Activated CD8-positive, alpha-beta T cell treated with anti-CD3 and anti-CD28 coated beads for 36 hours (primary cell): ENCODE results near the gene FGFRL1. TPM values are rescaled to one million over a fixed set of nuclear protein-coding genes. Genes with fewer than 3 reads are reported as not detected.

ENCODE experiments used
- ATAC-seq: fragments of 200-7000 bp; cut with Tn5 transposase; one replicate; pipeline ENCODE4 v1.10.0; 2021; ENCODE audit warnings: mild to moderate bottlenecking, moderate library complexity
- CTCF ChIA-PET: fragments of 350-600 bp; sonication (Branson Sonifier 250); formaldehyde crosslinking; loops from one replicate; lab custom pipeline; 2021; ENCODE audit warnings: antibody characterized with exemption; lab: Charles Lee
- POLR2A ChIA-PET: fragments of 350-600 bp; sonication (Branson Sonifier 250); formaldehyde crosslinking; loops from one replicate; lab custom pipeline; 2021; ENCODE audit warnings: antibody characterized with exemption; lab: Charles Lee
- DNase-seq: peaks from one replicate; pipeline ENCODE4 v3.0.0-alpha.2; 2020
- H3K27ac Mint-ChIP-seq: one replicate; pipeline ENCODE4 v1.8.0; 2021; ENCODE audit warnings: mild to moderate bottlenecking, mixed read lengths
- H3K27me3 Mint-ChIP-seq: one replicate; pipeline ENCODE4 v1.8.0; 2021; ENCODE audit warnings: mixed read lengths
- H3K36me3 Mint-ChIP-seq: one replicate; pipeline ENCODE4 v1.8.0; 2021; ENCODE audit warnings: low read depth, mixed read lengths
- H3K4me1 Mint-ChIP-seq: one replicate; pipeline ENCODE4 v1.8.0; 2021; ENCODE audit warnings: low read depth, mixed read lengths
- H3K4me3 Mint-ChIP-seq: one replicate; pipeline ENCODE4 v1.8.0; 2021; ENCODE audit warnings: mild to moderate bottlenecking, moderate library complexity, mixed read lengths
- H3K9me3 Mint-ChIP-seq: one replicate; pipeline ENCODE4 v1.8.0; 2021; ENCODE audit warnings: mixed read lengths
- CTCF ChIP-seq: fragments of 200-600 bp; IDR thresholded peaks from one replicate; pipeline ENCODE4 v1.8.0; 2022; ENCODE audit warnings: antibody characterized with exemption, mild to moderate bottlenecking
- intact Hi-C: fragments of 100-400 bp; cut with micrococcal nuclease; formaldehyde crosslinking; loops from one replicate; pipeline ENCODE4 v1.10.0; 2022
- total RNA-seq, 2 experiments: library from RNA; stranded (reverse); gene quantifications; one replicate each; pipeline ENCODE4 v1.2.3, GENCODE V29; 2021

The FGFRL1 gene
- total RNA-seq, 2 experiments from 2014 or later: 16.2 to 18.0 TPM

GRCh38 chr4:1019729-1020470 lies 8.5 kb downstream of the FGFRL1 start:
- POLR2A ChIA-PET: no interaction called here
- DNase-seq (no peak), ATAC-seq (no peak)
- no peak for TF ChIP-seq CTCF
- Mint-ChIP-seq H3K9me3 (no peaks in the 10 kb centered on the region), H3K27me3 (no peaks in the 10 kb centered on the region), H3K27ac (no peak overlapping the region), H3K4me1 (no peaks in the 10 kb centered on the region), H3K36me3 (no peaks in the 10 kb centered on the region), H3K4me3 (no peak overlapping the region)
- intact Hi-C loops: no loop called here
- CTCF ChIA-PET: no interaction called here

- Mint-ChIP-seq H3K4me3 (no peak overlapping the region), H3K9me3 (no peaks in the 10 kb centered on the region), H3K27me3 (no peaks in the 10 kb centered on the region), H3K36me3 (peaks cover 11% of the 10 kb centered on the region), H3K4me1 (peaks cover 6% of the 10 kb centered on the region), H3K27ac (no peak overlapping the region)
- DNase-seq (no peak), ATAC-seq (no peak)
- TF ChIP-seq CTCF: no peak
- ChIA-PET CTCF (no interaction called here), POLR2A (no interaction called here)
- intact Hi-C loops: no loop called here
Measured at GRCh38 chr4:1021386-1022050, 10.1 kb downstream of the FGFRL1 start.

GRCh38 chr4:1022051-1022738 lies 10.8 kb downstream of the FGFRL1 start:
- H3K27me3 Mint-ChIP-seq: no peaks in the 10 kb centered on the region
- intact Hi-C loops: no loop called here
- H3K4me1 Mint-ChIP-seq: peaks cover 6% of the 10 kb centered on the region
- no peak overlapping the region for H3K4me3 Mint-ChIP-seq
- POLR2A ChIA-PET: no interaction called here
- H3K9me3 Mint-ChIP-seq: no peaks in the 10 kb centered on the region
- no peak for ATAC-seq
- CTCF ChIA-PET: no interaction called here
- TF ChIP-seq CTCF: no peak
- DNase-seq: no peak
- H3K36me3 Mint-ChIP-seq: peaks cover 11% of the 10 kb centered on the region
- no peak overlapping the region for H3K27ac Mint-ChIP-seq

GRCh38 chr4:1022739-1023066 lies 11.3 kb downstream of the FGFRL1 start:
- intact Hi-C loops: no loop called here
- Mint-ChIP-seq H3K4me3 (no peak overlapping the region), H3K36me3 (peaks cover 11% of the 10 kb centered on the region), H3K27me3 (no peaks in the 10 kb centered on the region), H3K27ac (no peak overlapping the region), H3K9me3 (no peaks in the 10 kb centered on the region), H3K4me1 (peaks cover 6% of the 10 kb centered on the region)
- ATAC-seq: no peak
- ChIA-PET CTCF (no interaction called here), POLR2A (no interaction called here)
- TF ChIP-seq CTCF: no peak
- no peak for DNase-seq

GRCh38 chr4:1023075-1023640 lies 11.7 kb downstream of the FGFRL1 start:
- Mint-ChIP-seq H3K27ac (no peak overlapping the region), H3K4me3 (no peak overlapping the region), H3K4me1 (peaks cover 6% of the 10 kb centered on the region), H3K9me3 (no peaks in the 10 kb centered on the region), H3K36me3 (peaks cover 11% of the 10 kb centered on the region), H3K27me3 (no peaks in the 10 kb centered on the region)
- intact Hi-C loops: no loop called here
- no peak for TF ChIP-seq CTCF
- CTCF ChIA-PET: no interaction called here
- POLR2A ChIA-PET: interaction anchor here (1.0 kb wide), 1 partner anchor 9 kb away, joined by 3 read pairs; no protein-coding TSS in a partner anchor
- DNase-seq: no peak
- no peak for ATAC-seq
